ENCODE results near the gene MKI67.

Gene MKI67

DNA sequence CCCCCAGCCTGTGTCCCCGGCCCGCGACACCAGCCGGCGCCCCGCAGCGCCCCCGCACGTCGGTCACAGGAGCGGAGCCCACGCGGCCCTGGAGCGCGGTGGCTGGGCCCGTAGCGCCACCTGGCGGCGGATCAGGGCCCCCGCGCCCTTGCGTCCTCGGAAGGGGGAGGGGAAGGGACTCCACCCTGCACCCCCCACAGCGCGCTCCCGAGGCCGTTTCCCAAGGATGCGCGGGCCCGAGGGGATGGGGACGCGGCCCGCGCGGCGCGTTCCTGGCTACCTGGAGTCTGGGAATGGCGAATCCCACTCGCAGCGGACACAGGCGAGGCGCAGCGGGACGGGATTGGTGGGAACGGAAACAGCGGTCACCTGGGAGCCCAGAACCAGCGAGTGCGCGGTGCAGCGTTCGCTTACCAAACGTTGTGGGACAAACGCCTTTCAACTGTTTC is 23.8 kb upstream of the MKI67 start:
- peak; percentile 96 for TF ChIP-seq CTCF (IDR thresholded peaks at IDR 0.05; ENCODE audit: poor library complexity, severe bottlenecking)
- DNase-seq (ENCODE audit: low spot score), result no peak
- H3K4me3 ChIP-seq (ENCODE audit: severe bottlenecking), result peak overlapping the region; percentile 34

DNA sequence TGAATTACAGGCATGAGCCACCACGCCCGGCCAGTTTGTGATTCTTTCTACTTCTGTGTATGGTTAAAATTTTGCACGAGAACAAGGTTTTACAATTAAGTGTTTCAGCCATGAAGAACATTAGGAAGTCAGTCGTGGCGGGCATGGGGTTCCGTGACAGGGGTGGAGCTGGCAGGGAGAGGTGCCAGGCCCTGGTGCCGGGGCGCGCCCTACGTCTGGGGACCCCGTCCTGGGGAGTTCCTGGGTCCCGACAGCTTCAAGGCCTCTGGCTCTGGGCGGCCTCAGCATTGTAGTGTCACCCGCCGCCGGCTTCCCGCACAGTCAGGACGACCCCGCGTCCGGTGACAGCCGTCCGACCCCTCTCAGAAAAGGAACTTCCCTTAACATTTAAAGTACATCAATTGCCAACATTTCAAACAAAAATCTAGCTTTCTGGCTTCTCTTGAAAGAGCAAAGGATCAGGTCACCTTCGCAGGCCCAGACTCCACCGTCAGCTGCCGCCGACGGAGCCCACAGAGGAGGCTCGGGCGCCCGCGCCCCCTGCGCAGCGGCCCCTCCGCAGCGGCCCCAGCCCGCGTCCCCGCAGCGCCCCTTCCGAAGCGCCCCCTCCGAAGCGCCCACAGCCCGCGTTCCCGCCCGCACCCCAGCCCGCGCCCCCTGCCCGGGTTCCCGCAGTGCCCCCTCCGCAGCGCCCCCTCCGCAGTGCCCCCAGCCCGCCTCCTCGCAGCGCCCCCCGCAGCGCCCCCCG is 23.2 kb upstream of the MKI67 start:
- H3K4me1 ChIP-seq (ENCODE audit: insufficient read depth, poor library complexity, severe bottlenecking), result peaks cover 15% of the 10 kb centered on the region
- H3K27me3 ChIP-seq (ENCODE audit: insufficient read depth, poor library complexity, severe bottlenecking), result no peaks in the 10 kb centered on the region
- no peak for TF ChIP-seq CTCF (IDR thresholded peaks at IDR 0.05; ENCODE audit: poor library complexity, severe bottlenecking)
- H3K4me3 ChIP-seq (ENCODE audit: severe bottlenecking), result no peak overlapping the region
- DNase-seq (ENCODE audit: low spot score) (no peak), ATAC-seq (ENCODE audit: low read depth) (no peak)
- H3K36me3 ChIP-seq (ENCODE audit: low read depth), result no peaks in the 10 kb centered on the region
- H3K9me3 ChIP-seq (ENCODE audit: severe bottlenecking), result no peaks in the 10 kb centered on the region
- no peak overlapping the region for H3K27ac ChIP-seq (ENCODE audit: poor library complexity, severe bottlenecking)

More for the DNA sequence above, 23.8 kb upstream of the MKI67 start:
- Histone ChIP-seq H3K4me1 (ENCODE audit: insufficient read depth, poor library complexity, severe bottlenecking) (peaks cover 15% of the 10 kb centered on the region), H3K27ac (ENCODE audit: poor library complexity, severe bottlenecking) (no peak overlapping the region), H3K27me3 (ENCODE audit: insufficient read depth, poor library complexity, severe bottlenecking) (no peaks in the 10 kb centered on the region), H3K9me3 (ENCODE audit: severe bottlenecking) (no peaks in the 10 kb centered on the region), H3K36me3 (ENCODE audit: low read depth) (no peaks in the 10 kb centered on the region)
- ATAC-seq (ENCODE audit: low read depth), result peak; percentile 90

DNA sequence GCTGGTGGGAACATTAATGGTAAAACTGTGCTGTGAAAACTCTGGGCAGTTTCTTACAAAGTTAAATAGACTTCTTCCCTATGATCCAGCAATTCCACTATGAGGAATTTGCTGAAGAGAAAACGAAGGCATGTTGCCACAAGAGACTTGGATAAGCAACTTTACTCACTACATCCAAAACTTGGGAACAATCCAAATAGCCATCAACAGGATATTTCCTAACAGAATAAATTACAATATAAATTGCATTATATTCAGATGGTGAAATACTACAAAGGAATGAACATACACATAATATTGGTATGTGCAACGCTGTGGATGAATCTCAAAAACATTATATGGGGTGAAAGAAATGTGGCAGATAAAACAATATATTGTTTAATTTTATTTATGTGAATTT is 21.4 kb upstream of the MKI67 start:
- TF ChIP-seq CTCF (IDR thresholded peaks at IDR 0.05; ENCODE audit: poor library complexity, severe bottlenecking), result no peak
- Histone ChIP-seq H3K36me3 (ENCODE audit: low read depth) (no peaks in the 10 kb centered on the region), H3K4me3 (ENCODE audit: severe bottlenecking) (no peak overlapping the region), H3K4me1 (ENCODE audit: insufficient read depth, poor library complexity, severe bottlenecking) (peaks cover 15% of the 10 kb centered on the region), H3K9me3 (ENCODE audit: severe bottlenecking) (no peaks in the 10 kb centered on the region), H3K27me3 (ENCODE audit: insufficient read depth, poor library complexity, severe bottlenecking) (no peaks in the 10 kb centered on the region), H3K27ac (ENCODE audit: poor library complexity, severe bottlenecking) (peak overlapping the region; percentile 57)
- ATAC-seq (ENCODE audit: low read depth) (peak; percentile 66), DNase-seq (ENCODE audit: low spot score) (no peak)

GRCh38 chr10:128147064-128147463 is 20.8 kb upstream of the MKI67 start:
- Histone ChIP-seq H3K4me1 (ENCODE audit: insufficient read depth, poor library complexity, severe bottlenecking) (peaks cover 15% of the 10 kb centered on the region), H3K4me3 (ENCODE audit: severe bottlenecking) (no peak overlapping the region), H3K27me3 (ENCODE audit: insufficient read depth, poor library complexity, severe bottlenecking) (no peaks in the 10 kb centered on the region), H3K9me3 (ENCODE audit: severe bottlenecking) (no peaks in the 10 kb centered on the region), H3K36me3 (ENCODE audit: low read depth) (no peaks in the 10 kb centered on the region), H3K27ac (ENCODE audit: poor library complexity, severe bottlenecking) (peak overlapping the region; percentile 57)
- no peak for TF ChIP-seq CTCF (IDR thresholded peaks at IDR 0.05; ENCODE audit: poor library complexity, severe bottlenecking)
- no peak for DNase-seq (ENCODE audit: low spot score)
- ATAC-seq (ENCODE audit: low read depth), result no peak

DNA sequence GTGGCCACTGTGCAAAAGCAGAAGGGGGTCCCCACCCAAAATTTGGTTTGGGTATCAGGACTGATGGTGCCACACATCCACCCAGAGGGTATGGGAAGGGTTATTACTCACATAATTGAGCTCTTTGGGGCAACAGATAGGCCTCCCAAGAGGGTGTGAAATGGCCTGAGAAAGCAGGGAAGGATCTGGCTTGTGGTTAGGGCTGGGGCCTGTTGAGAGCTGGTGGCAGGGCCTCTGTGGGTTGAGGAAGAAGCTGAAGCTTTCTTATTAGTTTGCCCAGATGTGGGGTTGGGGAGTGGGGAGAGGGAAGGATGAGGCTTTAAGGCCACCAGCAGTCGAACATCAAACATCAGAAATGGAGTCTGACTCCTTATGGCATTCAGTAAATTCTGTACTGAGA is 18.3 kb upstream of the MKI67 start:
- H3K9me3 ChIP-seq (ENCODE audit: severe bottlenecking), result no peaks in the 10 kb centered on the region
- ATAC-seq (ENCODE audit: low read depth) (no peak), DNase-seq (ENCODE audit: low spot score) (no peak)
- no peaks in the 10 kb centered on the region for H3K36me3 ChIP-seq (ENCODE audit: low read depth)
- no peak overlapping the region for H3K4me3 ChIP-seq (ENCODE audit: severe bottlenecking)
- no peaks in the 10 kb centered on the region for H3K27me3 ChIP-seq (ENCODE audit: insufficient read depth, poor library complexity, severe bottlenecking)
- no peak for TF ChIP-seq CTCF (IDR thresholded peaks at IDR 0.05; ENCODE audit: poor library complexity, severe bottlenecking)
- H3K4me1 ChIP-seq (ENCODE audit: insufficient read depth, poor library complexity, severe bottlenecking), result peaks cover 15% of the 10 kb centered on the region
- no peak overlapping the region for H3K27ac ChIP-seq (ENCODE audit: poor library complexity, severe bottlenecking)
